K562 (cell line): ENCODE results near the gene HOXC5. TPM values are rescaled to one million over a fixed set of nuclear protein-coding genes. Genes with fewer than 3 reads are reported as not detected.

Source experiments
- CSDE1 ChIP-seq, 2 experiments: fragments of 450-650 bp; IDR thresholded peaks; 2 replicates each; pipeline ENCODE4 v1.6.1; 2016; ENCODE audit warnings: mild to moderate bottlenecking in 1 of 2
- HES1 ChIP-seq: fragments of 450-650 bp; IDR thresholded peaks from 2 replicates; pipeline ENCODE4 v1.6.1; 2016; ENCODE audit warnings: low read depth, mild to moderate bottlenecking, moderate library complexity
- ID3 ChIP-seq, 2 experiments: fragments of 250-450 bp in 1 of 2; fragments of 450-650 bp in 1 of 2; sonication (Bioruptor Pico) in 1 of 2; IDR thresholded peaks; 2 replicates each; pipeline versions ENCODE4 v1.6.1 to v1.8.0; 2016 to 2021; ENCODE audit warnings: mild to moderate bottlenecking in 2 of 2, moderate library complexity in 2 of 2, missing compliant biosample characterization in 1 of 2, missing genetic modification characterization in 1 of 2
- KLF10 ChIP-seq: fragments of 250-450 bp; sonication (Bioruptor Pico); IDR thresholded peaks from 2 replicates; pipeline ENCODE4 v1.6.1; 2021; ENCODE audit warnings: matching md5 sums
- MAFF ChIP-seq: IDR thresholded peaks from 2 replicates; pipeline ENCODE4 v1.6.1; 2012; ENCODE audit warnings: low read length, improper control_type of control experiment
- POU5F1 ChIP-seq: fragments of 150-350 bp; IDR thresholded peaks from 2 replicates; pipeline ENCODE4 v1.6.1; 2014; ENCODE audit warnings: borderline replicate concordance, low read length, low read depth, mild to moderate bottlenecking; ENCODE audit not compliant: partially characterized antibody
- ZNF12 ChIP-seq: sonication (generic); formaldehyde crosslinking; IDR thresholded peaks from 2 replicates; pipeline ENCODE4 v1.4.0; 2020; ENCODE audit warnings: mild to moderate bottlenecking, missing genetic modification reagents
- ZNF408 ChIP-seq: fragments of 250-450 bp; sonication (Bioruptor Pico); IDR thresholded peaks from 2 replicates; pipeline ENCODE4 v1.4.0; 2020; ENCODE audit warnings: low read depth, mild to moderate bottlenecking, moderate library complexity
- ZNF780A ChIP-seq: fragments of 250-450 bp; sonication (Bioruptor Pico); IDR thresholded peaks from 2 replicates; pipeline ENCODE4 v1.5.0; 2021; ENCODE audit warnings: mild to moderate bottlenecking
- polyA plus RNA-seq, 8 experiments: library from polyadenylated mRNA; depleted of rRNA in 4 of 8; stranded (reverse) in 5 of 8; unstranded in 3 of 8; fragments of >200 nt; fragmentation: Nextera tagmentation in 2 of 8; fragmentation: Illumina TruSeq in 1 of 8; extraction: Ambion mirVana in 2 of 8; extraction: Trizol in 1 of 8; gene quantifications; 2 replicates each; pipeline versions ENCODE4 v1.2.1 to v1.2.3, GENCODE V29; 2011 to 2014; ENCODE audit warnings: inconsistent platforms in 1 of 8, missing spikeins in 1 of 8
- total RNA-seq, 7 experiments: library from RNA; depleted of rRNA in 6 of 7; stranded (reverse); fragments of >200 nt in 6 of 7; fragmentation: Illumina TruSeq in 2 of 7; extraction: Trizol in 2 of 7; gene quantifications; 2 replicates each; pipeline versions ENCODE4 v1.2.1 to v1.2.3, GENCODE V29; 2011 to 2021; ENCODE audit warnings: low replicate concordance in 1 of 7
- TF ChIP-seq, protein P1 (sequence below), 3 experiments: fragments of 200-800 bp in 1 of 3; fragments of 250-450 bp in 1 of 3; fragments of 450-650 bp in 1 of 3; sonication (Bioruptor Pico) in 1 of 3; sonication (Bioruptor generic) in 1 of 3; formaldehyde crosslinking in 1 of 3; IDR thresholded peaks; 2 replicates each; pipeline versions ENCODE4 v1.6.1 to v1.8.0; 2016 to 2022; ENCODE audit warnings: mild to moderate bottlenecking in 2 of 3, missing genetic modification characterization in 2 of 3, missing compliant biosample characterization in 1 of 3, moderate library complexity in 1 of 3
- TF ChIP-seq, protein P2 (sequence below): fragments of 450-650 bp; IDR thresholded peaks from 2 replicates; pipeline ENCODE4 v1.6.1; 2017; ENCODE audit warnings: antibody characterized with exemption
- TF ChIP-seq, protein P3 (sequence below), 2 experiments: fragments of 450-650 bp; IDR thresholded peaks; 2 replicates each; pipeline ENCODE4 v1.6.1; 2018; ENCODE audit warnings: mild to moderate bottlenecking in 2 of 2, low read depth in 1 of 2; ENCODE audit not compliant: partially characterized antibody in 2 of 2

Gene HOXC5
- total and polyA plus RNA-seq, 9 of the 15 experiments (the other 6 are each of a cell fraction or from before 2014, with no cell fraction given) = 0.10 to 0.44 (median 0.18) TPM; not detected in 4

- TF ChIP-seq, protein P1, sequence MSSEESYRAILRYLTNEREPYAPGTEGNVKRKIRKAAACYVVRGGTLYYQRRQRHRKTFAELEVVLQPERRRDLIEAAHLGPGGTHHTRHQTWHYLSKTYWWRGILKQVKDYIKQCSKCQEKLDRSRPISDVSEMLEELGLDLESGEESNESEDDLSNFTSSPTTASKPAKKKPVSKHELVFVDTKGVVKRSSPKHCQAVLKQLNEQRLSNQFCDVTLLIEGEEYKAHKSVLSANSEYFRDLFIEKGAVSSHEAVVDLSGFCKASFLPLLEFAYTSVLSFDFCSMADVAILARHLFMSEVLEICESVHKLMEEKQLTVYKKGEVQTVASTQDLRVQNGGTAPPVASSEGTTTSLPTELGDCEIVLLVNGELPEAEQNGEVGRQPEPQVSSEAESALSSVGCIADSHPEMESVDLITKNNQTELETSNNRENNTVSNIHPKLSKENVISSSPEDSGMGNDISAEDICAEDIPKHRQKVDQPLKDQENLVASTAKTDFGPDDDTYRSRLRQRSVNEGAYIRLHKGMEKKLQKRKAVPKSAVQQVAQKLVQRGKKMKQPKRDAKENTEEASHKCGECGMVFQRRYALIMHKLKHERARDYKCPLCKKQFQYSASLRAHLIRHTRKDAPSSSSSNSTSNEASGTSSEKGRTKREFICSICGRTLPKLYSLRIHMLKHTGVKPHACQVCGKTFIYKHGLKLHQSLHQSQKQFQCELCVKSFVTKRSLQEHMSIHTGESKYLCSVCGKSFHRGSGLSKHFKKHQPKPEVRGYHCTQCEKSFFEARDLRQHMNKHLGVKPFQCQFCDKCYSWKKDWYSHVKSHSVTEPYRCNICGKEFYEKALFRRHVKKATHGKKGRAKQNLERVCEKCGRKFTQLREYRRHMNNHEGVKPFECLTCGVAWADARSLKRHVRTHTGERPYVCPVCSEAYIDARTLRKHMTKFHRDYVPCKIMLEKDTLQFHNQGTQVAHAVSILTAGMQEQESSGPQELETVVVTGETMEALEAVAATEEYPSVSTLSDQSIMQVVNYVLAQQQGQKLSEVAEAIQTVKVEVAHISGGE (CRISPR knock-in tag; IDR thresholded peaks at IDR 0.05) = no peak
- TF ChIP-seq, protein P2, sequence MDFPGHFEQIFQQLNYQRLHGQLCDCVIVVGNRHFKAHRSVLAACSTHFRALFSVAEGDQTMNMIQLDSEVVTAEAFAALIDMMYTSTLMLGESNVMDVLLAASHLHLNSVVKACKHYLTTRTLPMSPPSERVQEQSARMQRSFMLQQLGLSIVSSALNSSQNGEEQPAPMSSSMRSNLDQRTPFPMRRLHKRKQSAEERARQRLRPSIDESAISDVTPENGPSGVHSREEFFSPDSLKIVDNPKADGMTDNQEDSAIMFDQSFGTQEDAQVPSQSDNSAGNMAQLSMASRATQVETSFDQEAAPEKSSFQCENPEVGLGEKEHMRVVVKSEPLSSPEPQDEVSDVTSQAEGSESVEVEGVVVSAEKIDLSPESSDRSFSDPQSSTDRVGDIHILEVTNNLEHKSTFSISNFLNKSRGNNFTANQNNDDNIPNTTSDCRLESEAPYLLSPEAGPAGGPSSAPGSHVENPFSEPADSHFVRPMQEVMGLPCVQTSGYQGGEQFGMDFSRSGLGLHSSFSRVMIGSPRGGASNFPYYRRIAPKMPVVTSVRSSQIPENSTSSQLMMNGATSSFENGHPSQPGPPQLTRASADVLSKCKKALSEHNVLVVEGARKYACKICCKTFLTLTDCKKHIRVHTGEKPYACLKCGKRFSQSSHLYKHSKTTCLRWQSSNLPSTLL = no peak
- TF ChIP-seq HES1 (no peak), ZNF12 (no peak), KLF10 (CRISPR knock-in tag) (no peak), ID3 (CRISPR knock-in tag; IDR thresholded peaks at IDR 0.05) (no peak), ID3 (tag; IDR thresholded peaks at IDR 0.05) (no peak), CSDE1 (IDR thresholded peaks at IDR 0.05) (no peak), ZNF408 (CRISPR knock-in tag) (no peak), MAFF (no peak), POU5F1 (no peak), ZNF780A (no peak)
- TF ChIP-seq, protein P3, sequence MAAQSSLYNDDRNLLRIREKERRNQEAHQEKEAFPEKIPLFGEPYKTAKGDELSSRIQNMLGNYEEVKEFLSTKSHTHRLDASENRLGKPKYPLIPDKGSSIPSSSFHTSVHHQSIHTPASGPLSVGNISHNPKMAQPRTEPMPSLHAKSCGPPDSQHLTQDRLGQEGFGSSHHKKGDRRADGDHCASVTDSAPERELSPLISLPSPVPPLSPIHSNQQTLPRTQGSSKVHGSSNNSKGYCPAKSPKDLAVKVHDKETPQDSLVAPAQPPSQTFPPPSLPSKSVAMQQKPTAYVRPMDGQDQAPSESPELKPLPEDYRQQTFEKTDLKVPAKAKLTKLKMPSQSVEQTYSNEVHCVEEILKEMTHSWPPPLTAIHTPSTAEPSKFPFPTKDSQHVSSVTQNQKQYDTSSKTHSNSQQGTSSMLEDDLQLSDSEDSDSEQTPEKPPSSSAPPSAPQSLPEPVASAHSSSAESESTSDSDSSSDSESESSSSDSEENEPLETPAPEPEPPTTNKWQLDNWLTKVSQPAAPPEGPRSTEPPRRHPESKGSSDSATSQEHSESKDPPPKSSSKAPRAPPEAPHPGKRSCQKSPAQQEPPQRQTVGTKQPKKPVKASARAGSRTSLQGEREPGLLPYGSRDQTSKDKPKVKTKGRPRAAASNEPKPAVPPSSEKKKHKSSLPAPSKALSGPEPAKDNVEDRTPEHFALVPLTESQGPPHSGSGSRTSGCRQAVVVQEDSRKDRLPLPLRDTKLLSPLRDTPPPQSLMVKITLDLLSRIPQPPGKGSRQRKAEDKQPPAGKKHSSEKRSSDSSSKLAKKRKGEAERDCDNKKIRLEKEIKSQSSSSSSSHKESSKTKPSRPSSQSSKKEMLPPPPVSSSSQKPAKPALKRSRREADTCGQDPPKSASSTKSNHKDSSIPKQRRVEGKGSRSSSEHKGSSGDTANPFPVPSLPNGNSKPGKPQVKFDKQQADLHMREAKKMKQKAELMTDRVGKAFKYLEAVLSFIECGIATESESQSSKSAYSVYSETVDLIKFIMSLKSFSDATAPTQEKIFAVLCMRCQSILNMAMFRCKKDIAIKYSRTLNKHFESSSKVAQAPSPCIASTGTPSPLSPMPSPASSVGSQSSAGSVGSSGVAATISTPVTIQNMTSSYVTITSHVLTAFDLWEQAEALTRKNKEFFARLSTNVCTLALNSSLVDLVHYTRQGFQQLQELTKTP (IDR thresholded peaks at IDR 0.05; ENCODE audit: low read depth in 1 of 2, partially characterized antibody in 2 of 2) = peak in 1 of 2 experiments; percentile 87
Measured at GRCh38 chr12:54032627-54033100, at the start of gene HOXC5 (continued).
